CD4-positive, CD25-positive, alpha-beta regulatory T cell (primary cell): ENCODE data around the gene ACER3. TPM values are rescaled to one million over a fixed set of nuclear protein-coding genes. Genes with fewer than 3 reads are reported as not detected.
"Not testable (repeated sequence)": the region's sequence is repeated elsewhere in the genome, so short reads cannot be mapped to it uniquely, and the experiment has no call there.

Source experiments
- ATAC-seq, 2 donors: fragments of 150-1000 bp; cut with Tn5 transposase; one replicate each; pipeline ENCODE4 v1.10.0; 2021; ENCODE audit warnings: low read depth in 2 of 2, moderate number of reproducible peaks in 2 of 2, moderate library complexity in 1 of 2
- DNase-seq, 3 donors: peaks; one replicate each; pipeline versions ENCODE4 v3.0.0 to v3.0.0-alpha.2; 2012 to 2022; ENCODE audit warnings: mixed read lengths in 1 of 3
- H3K27ac ChIP-seq: one replicate; pipeline ENCODE4 v1.7.0; 2013; ENCODE audit warnings: mild to moderate bottlenecking, low read length; ENCODE audit not compliant: insufficient read depth, poor library complexity, severe bottlenecking
- H3K27me3 ChIP-seq: one replicate; pipeline ENCODE4 v1.7.0; 2013; ENCODE audit warnings: low read length; ENCODE audit not compliant: control insufficient read depth, insufficient read depth
- H3K36me3 ChIP-seq: one replicate; pipeline ENCODE4 v1.7.0; 2013; ENCODE audit warnings: mild to moderate bottlenecking, low read length, moderate library complexity; ENCODE audit not compliant: control insufficient read depth, insufficient read depth
- H3K4me1 ChIP-seq: 2 replicates; pipeline ENCODE4 v1.7.0; 2013; ENCODE audit warnings: mild to moderate bottlenecking, low read length; ENCODE audit not compliant: insufficient read depth, control insufficient read depth, poor library complexity, severe bottlenecking
- H3K4me3 ChIP-seq: one replicate; pipeline ENCODE4 v1.7.0; 2013; ENCODE audit warnings: low read depth, mild to moderate bottlenecking, low read length, moderate library complexity
- H3K9me3 ChIP-seq, 2 experiments: 1 replicate in 1 of 2; 2 replicates in 1 of 2; pipeline ENCODE4 v1.7.0; 2013; ENCODE audit warnings: low read length in 2 of 2, mild to moderate bottlenecking in 1 of 2, moderate library complexity in 1 of 2; ENCODE audit not compliant: control insufficient read depth in 2 of 2
- H3K27ac Mint-ChIP-seq, 3 donors: one replicate each; pipeline ENCODE4 v1.8.0; 2020 to 2022; ENCODE audit warnings: mild to moderate bottlenecking in 3 of 3, mixed read lengths in 3 of 3, moderate library complexity in 2 of 3
- H3K27me3 Mint-ChIP-seq: one replicate; pipeline ENCODE4 v1.8.0; 2022; ENCODE audit warnings: mild to moderate bottlenecking, mixed read lengths
- H3K36me3 Mint-ChIP-seq: one replicate; pipeline ENCODE4 v1.8.0; 2020; ENCODE audit warnings: mixed read lengths
- H3K4me1 Mint-ChIP-seq, 4 donors: one replicate each; pipeline ENCODE4 v1.8.0; 2020 to 2022; ENCODE audit warnings: mixed read lengths in 4 of 4, mild to moderate bottlenecking in 1 of 4
- H3K4me3 Mint-ChIP-seq, 4 donors: one replicate each; pipeline ENCODE4 v1.8.0; 2020 to 2022; ENCODE audit warnings: mild to moderate bottlenecking in 4 of 4, mixed read lengths in 4 of 4, moderate library complexity in 3 of 4
- H3K9me3 Mint-ChIP-seq, 7 donors: one replicate each; pipeline ENCODE4 v1.8.0; 2020 to 2022; ENCODE audit warnings: mixed read lengths in 7 of 7, mild to moderate bottlenecking in 3 of 7, moderate library complexity in 2 of 7
- polyA plus RNA-seq, 4 donors: library from polyadenylated mRNA; unstranded; fragments of 300-500 nt; fragmentation: Illumina TruSeq; gene quantifications; one replicate each; pipeline ENCODE4 v1.2.3, GENCODE V29; 2021
- total RNA-seq: library from RNA; stranded (reverse); gene quantifications from one replicate; pipeline ENCODE4 v1.2.3, GENCODE V29; 2022

ACER3 gene
- total and polyA plus RNA-seq, 5 donors from 2014 or later, result 2.6 to 11.8 (median 4.4) TPM

DNA sequence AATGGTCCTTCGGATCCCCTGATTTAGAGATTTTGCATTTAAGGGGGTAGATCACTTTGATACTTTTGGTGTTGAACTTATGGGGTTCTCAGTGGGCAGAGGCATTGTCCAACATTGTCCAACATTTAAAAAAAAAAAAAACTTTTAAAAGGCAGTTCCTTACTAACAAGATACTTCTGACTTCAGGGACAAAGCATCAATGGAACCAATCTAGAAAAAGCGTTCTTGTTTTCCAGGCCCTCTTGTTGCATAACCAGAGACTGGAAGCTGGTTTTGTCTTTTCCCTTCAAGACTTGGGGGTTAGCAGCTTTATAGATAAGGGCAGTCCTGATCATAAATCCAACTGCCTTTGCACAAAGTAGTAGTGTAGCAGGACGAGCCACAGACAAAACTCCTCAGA, 40.4 kb downstream of the ACER3 start:
- Histone ChIP-seq H3K4me3 (no peak overlapping the region), H3K36me3 (no peaks in the 10 kb centered on the region), H3K9me3 (peaks cover 0 to under 1% of the 10 kb centered on the region in 2 experiments), H3K27ac (no peak overlapping the region), H3K27me3 (no peaks in the 10 kb centered on the region), H3K4me1 (no peaks in the 10 kb centered on the region)
- H3K9me3 Mint-ChIP-seq, result peaks cover 0 to 4% (median 0%) of the 10 kb centered on the region in 7 donors
- H3K36me3 Mint-ChIP-seq, result peaks cover 7% of the 10 kb centered on the region
- DNase-seq (no peak), ATAC-seq (no peak)
- H3K27me3 Mint-ChIP-seq, result no peaks in the 10 kb centered on the region
- H3K4me3 Mint-ChIP-seq, result no peak overlapping the region
- no peak overlapping the region for H3K27ac Mint-ChIP-seq
- peaks cover 0 to 2% (median 0%) of the 10 kb centered on the region in 4 donors for H3K4me1 Mint-ChIP-seq

DNA sequence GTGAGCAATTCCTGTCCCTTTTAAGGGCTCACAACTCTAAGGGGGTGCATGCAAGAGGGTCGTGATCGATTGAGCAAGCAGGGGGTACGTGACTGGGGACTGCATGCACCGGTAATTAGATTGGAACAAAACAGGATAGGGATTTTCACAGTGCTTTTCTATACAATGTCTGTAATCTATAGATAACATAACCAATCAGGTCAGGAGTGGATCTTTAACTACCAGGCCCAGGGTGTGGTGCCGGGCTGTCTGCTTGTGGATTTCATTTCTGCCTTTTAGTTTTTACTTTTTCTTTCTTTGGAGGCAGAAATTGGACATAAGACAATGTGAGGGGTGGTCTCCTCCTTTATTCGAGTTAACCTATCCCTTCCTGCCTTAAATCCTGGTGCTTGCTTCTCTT, 40.9 kb downstream of the ACER3 start:
- H3K4me3 ChIP-seq, H3K9me3 ChIP-seq, H3K27ac ChIP-seq, H3K36me3 Mint-ChIP-seq, ATAC-seq, H3K4me1 Mint-ChIP-seq, H3K27me3 Mint-ChIP-seq, H3K4me3 Mint-ChIP-seq, H3K4me1 ChIP-seq, H3K36me3 ChIP-seq, H3K27ac Mint-ChIP-seq, H3K27me3 ChIP-seq, DNase-seq, H3K9me3 Mint-ChIP-seq: not testable (repeated sequence)

DNA sequence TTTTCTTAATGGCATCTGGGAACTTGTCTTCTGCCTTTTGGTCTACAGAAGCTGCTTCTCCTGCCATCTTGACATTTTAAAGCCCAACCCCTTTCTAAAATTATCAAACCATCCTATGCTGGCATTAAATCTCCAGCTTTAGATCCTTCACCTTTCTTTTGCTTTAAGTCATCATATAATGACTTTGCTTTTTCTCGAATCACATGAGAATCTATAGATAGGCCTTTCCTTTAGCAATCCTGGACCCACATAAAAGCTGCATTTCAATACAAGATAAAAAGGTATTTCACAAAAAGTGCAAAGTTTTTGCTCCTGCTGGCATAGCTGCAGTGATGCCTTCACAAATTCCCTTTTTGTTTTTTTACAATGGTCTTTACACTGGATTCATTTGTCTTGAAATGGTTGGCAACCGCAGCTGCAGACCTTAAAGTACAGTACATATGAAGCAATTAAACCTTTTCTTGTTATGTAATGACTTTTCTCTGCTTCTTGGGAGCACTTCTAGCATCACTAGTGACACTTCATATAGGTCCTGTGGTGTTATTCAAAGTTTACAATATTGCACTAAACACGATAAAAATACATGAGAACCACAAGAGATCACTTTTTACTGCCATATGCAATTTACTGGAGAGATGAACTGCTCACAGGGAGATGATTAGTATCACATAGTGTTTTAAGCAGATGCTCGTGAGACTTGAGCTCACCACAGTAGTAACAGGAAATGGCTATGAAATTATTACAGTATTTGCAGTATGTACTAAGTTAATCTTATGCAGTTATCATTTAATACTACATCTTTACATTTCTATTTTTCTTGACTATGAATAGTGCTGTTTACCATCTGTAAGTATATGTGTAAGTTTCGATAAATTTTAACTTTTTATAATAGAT, 41.6 kb downstream of the ACER3 start:
- Histone ChIP-seq H3K4me1 (no peaks in the 10 kb centered on the region), H3K27ac (no peak overlapping the region), H3K4me3 (no peak overlapping the region), H3K9me3 (peaks cover 0 to 4% of the 10 kb centered on the region in 2 experiments), H3K36me3 (no peaks in the 10 kb centered on the region), H3K27me3 (no peaks in the 10 kb centered on the region)
- peaks cover 0 to 4% (median 0%) of the 10 kb centered on the region in 7 donors for H3K9me3 Mint-ChIP-seq
- H3K36me3 Mint-ChIP-seq, result peaks cover 7% of the 10 kb centered on the region
- peak in 1 of 3 donors; percentile 3 for DNase-seq
- H3K27me3 Mint-ChIP-seq, result no peaks in the 10 kb centered on the region
- no peak overlapping the region for H3K4me3 Mint-ChIP-seq
- peaks cover 0 to 2% (median 0%) of the 10 kb centered on the region in 4 donors for H3K4me1 Mint-ChIP-seq
- no peak overlapping the region for H3K27ac Mint-ChIP-seq
- ATAC-seq, result no peak

DNA sequence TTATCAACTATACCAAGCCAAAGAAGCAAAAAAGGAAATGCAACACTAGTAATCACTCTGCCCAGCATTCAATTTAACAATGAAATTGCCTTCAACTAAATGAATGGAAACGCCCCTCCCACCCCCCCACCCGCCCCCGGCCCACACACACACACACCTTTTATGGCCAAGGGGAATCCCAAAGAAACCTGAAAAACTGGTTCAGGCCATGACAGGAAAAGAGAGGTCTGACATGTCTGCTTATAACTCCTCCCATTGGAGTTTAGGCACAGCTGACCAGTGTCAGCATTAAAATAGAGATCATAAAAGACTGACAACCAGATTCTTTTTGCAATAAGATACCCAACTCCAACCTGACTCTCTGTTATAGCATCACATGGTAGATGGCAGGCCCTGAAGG, 42.6 kb downstream of the ACER3 start:
- no peaks in the 10 kb centered on the region for H3K27me3 ChIP-seq
- DNase-seq (no peak), ATAC-seq (no peak)
- H3K27ac ChIP-seq, result no peak overlapping the region
- H3K4me3 Mint-ChIP-seq, result no peak overlapping the region
- H3K4me1 ChIP-seq, result no peaks in the 10 kb centered on the region
- H3K4me1 Mint-ChIP-seq, result peaks cover 0 to 2% (median 0%) of the 10 kb centered on the region in 4 donors
- H3K9me3 ChIP-seq, result peaks cover 0 to 4% of the 10 kb centered on the region in 2 experiments
- H3K36me3 ChIP-seq, result no peaks in the 10 kb centered on the region
- no peak overlapping the region for H3K27ac Mint-ChIP-seq
- H3K9me3 Mint-ChIP-seq, result peaks cover 0 to 4% (median 0%) of the 10 kb centered on the region in 7 donors
- H3K27me3 Mint-ChIP-seq, result no peaks in the 10 kb centered on the region
- H3K4me3 ChIP-seq, result no peak overlapping the region
- peaks cover 7% of the 10 kb centered on the region for H3K36me3 Mint-ChIP-seq

DNA sequence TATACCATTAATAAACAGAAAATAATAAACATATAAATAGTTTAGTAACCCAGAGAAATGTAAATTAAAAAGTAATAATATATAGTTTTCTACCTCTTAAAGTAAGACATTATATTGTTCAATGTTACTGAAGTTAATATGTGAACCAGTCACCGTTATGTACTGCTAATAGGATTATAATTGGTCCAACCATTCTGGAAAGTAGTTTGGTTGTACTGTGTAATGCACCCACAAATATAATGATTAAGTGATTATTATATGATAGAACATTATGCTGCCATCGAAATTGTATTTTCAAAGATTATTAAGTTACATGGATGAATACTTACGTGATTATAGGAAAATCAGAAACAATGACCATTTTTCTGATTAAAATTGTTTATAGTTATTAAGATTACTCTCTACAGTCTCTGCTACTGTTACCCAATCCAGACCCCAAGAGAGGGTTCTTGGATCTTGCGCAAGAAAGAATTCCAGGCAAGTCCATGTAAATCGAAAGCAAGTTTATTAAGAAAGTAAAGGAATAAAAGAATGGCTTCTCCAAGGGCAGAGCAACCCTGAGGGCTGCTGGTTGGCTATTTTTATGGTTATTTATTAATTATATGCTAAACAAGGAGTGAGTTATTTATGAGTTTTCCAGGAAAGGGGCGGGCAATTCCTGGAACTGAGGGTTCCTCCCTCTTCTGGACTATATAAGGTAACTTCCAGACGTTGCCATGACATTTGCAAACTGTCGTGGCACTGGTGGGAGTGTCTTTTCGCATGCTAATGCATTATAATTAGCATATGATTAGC, 50.1 kb downstream of the ACER3 start:
- H3K36me3 Mint-ChIP-seq, result peaks cover 3% of the 10 kb centered on the region
- ATAC-seq (no peak), DNase-seq (peak in 1 of 3 donors; percentile 7)
- Histone ChIP-seq H3K9me3 (peaks cover 0 to 4% of the 10 kb centered on the region in 2 experiments), H3K27me3 (no peaks in the 10 kb centered on the region), H3K4me3 (no peak overlapping the region), H3K4me1 (no peaks in the 10 kb centered on the region), H3K27ac (no peak overlapping the region), H3K36me3 (no peaks in the 10 kb centered on the region)
- peaks cover 0 to 3% (median 0%) of the 10 kb centered on the region in 7 donors for H3K9me3 Mint-ChIP-seq
- H3K4me1 Mint-ChIP-seq, result no peaks in the 10 kb centered on the region
- no peak overlapping the region for H3K27ac Mint-ChIP-seq
- no peak overlapping the region for H3K4me3 Mint-ChIP-seq
- peaks cover 4% of the 10 kb centered on the region for H3K27me3 Mint-ChIP-seq

DNA sequence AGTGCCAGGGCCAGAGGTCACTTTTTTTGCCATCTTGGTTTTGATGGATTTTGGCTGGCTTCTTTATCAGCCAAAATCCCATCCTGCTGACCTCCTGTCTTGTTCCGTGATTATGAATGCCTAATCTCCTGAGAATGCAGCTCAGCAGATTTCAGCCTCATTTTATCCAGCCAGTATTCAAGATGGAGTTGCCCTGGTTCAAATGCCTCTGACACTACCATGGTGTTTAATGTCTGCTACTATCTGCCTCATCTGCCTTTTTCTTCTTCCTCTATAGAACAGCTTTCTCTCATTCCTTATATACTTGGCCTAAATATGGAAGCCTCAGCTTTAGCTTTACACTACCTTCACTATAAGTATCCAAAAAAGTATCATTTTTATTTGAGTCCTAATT, 50.7 kb downstream of the ACER3 start:
- H3K27me3 Mint-ChIP-seq, result peaks cover 4% of the 10 kb centered on the region
- Histone ChIP-seq H3K4me3 (no peak overlapping the region), H3K4me1 (no peaks in the 10 kb centered on the region), H3K36me3 (no peaks in the 10 kb centered on the region), H3K27me3 (no peaks in the 10 kb centered on the region), H3K9me3 (peaks cover 0 to under 1% of the 10 kb centered on the region in 2 experiments), H3K27ac (no peak overlapping the region)
- no peaks in the 10 kb centered on the region for H3K4me1 Mint-ChIP-seq
- H3K36me3 Mint-ChIP-seq, result peaks cover 3% of the 10 kb centered on the region
- H3K9me3 Mint-ChIP-seq, result peaks cover 0 to 3% (median 0%) of the 10 kb centered on the region in 7 donors
- no peak for DNase-seq
- H3K27ac Mint-ChIP-seq, result no peak overlapping the region
- H3K4me3 Mint-ChIP-seq, result no peak overlapping the region
- no peak for ATAC-seq

DNA sequence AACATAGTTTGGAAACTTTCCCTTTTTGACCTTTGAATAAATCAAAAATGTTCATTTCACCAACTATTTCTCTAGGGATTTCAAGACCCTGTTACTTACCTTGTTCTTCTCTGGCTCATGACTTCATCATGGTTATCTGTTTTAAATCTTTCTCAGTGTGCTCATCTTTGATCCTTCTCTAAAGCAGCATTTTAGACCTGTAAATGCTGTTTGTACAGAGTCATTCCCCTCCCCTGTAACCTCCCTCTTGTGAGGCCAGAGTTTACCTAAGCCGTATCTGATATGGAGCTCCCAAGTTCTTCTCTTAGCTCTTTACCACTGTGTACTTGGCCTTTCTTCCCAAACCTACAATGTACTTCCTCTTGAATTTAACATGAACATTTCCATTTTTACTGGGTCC, 56.0 kb downstream of the ACER3 start:
- no peak for ATAC-seq

More for the DNA sequence above, 56.0 kb downstream of the ACER3 start:
- Histone ChIP-seq H3K36me3 (no peaks in the 10 kb centered on the region), H3K27me3 (no peaks in the 10 kb centered on the region), H3K4me1 (peaks cover 6% of the 10 kb centered on the region), H3K9me3 (no peaks in the 10 kb centered on the region), H3K27ac (no peak overlapping the region), H3K4me3 (no peak overlapping the region)
- no peak overlapping the region for H3K4me3 Mint-ChIP-seq
- H3K36me3 Mint-ChIP-seq, result no peaks in the 10 kb centered on the region
- peaks cover 0 to 2% (median 0%) of the 10 kb centered on the region in 7 donors for H3K9me3 Mint-ChIP-seq
- H3K27me3 Mint-ChIP-seq, result no peaks in the 10 kb centered on the region
- no peak overlapping the region for H3K27ac Mint-ChIP-seq
- H3K4me1 Mint-ChIP-seq, result peaks cover 1 to 15% (median 7%) of the 10 kb centered on the region in 4 donors
- no peak for DNase-seq
